ELF-1 (cell line): ENCODE results near the gene MINDY3.
"Not testable (repeated sequence)": the region's sequence is repeated elsewhere in the genome, so short reads cannot be mapped to it uniquely, and the experiment has no call there.

Source experiments
- DNase-seq: peaks from one replicate; pipeline ENCODE4 v3.0.0-alpha.2; 2016; ENCODE audit warnings: low read depth, low spot score

Gene MINDY3

GRCh38 chr10:15859906-15860691 is at the start of gene MINDY3:
Gene MINDY3, minus strand, starts transcription at chr10:15860507. Its CDS starts 208 bp downstream, at chr10:15860299.
- DNase-seq, result peak; percentile 88

GRCh38 chr10:15901889-15902288 is 41.6 kb upstream of the MINDY3 start:
- DNase-seq, result no peak

GRCh38 chr10:15898046-15898445 is 37.7 kb upstream of the MINDY3 start:
- DNase-seq, result no peak

GRCh38 chr10:15897287-15897686 is 37.0 kb upstream of the MINDY3 start:
- no peak for DNase-seq

- no peak for DNase-seq
Measured at GRCh38 chr10:15896654-15897053, 36.3 kb upstream of the MINDY3 start.

- no peak for DNase-seq
Measured at GRCh38 chr10:15884447-15884846, 24.1 kb upstream of the MINDY3 start.

- no peak for DNase-seq
Measured at GRCh38 chr10:15881542-15881941, 21.2 kb upstream of the MINDY3 start.

GRCh38 chr10:15879663-15880062 is 19.4 kb upstream of the MINDY3 start:
- DNase-seq, result no peak

- no peak for DNase-seq
Measured at GRCh38 chr10:15879058-15879457, 18.8 kb upstream of the MINDY3 start.

GRCh38 chr10:15877836-15878576 is 17.7 kb upstream of the MINDY3 start:
- peak; percentile 71 for DNase-seq

GRCh38 chr10:15876274-15876673 is 16.0 kb upstream of the MINDY3 start:
- DNase-seq, result not testable (repeated sequence)

- not testable (repeated sequence) for DNase-seq
Measured at GRCh38 chr10:15872645-15873044, 12.3 kb upstream of the MINDY3 start.

- no peak for DNase-seq
Measured at GRCh38 chr10:15871823-15872222, 11.5 kb upstream of the MINDY3 start.

GRCh38 chr10:15869935-15870334 is 9.6 kb upstream of the MINDY3 start:
- no peak for DNase-seq

- DNase-seq, result peak; percentile 35
Measured at GRCh38 chr10:15868006-15868405, 7.7 kb upstream of the MINDY3 start.

- no peak for DNase-seq
Measured at GRCh38 chr10:15865304-15865703, 5.0 kb upstream of the MINDY3 start.

- DNase-seq, result no peak
Measured at GRCh38 chr10:15864419-15864818, 4.1 kb upstream of the MINDY3 start.

GRCh38 chr10:15863733-15864132 is 3.4 kb upstream of the MINDY3 start:
- no peak for DNase-seq

GRCh38 chr10:15863323-15863722 is 3.0 kb upstream of the MINDY3 start:
- no peak for DNase-seq

- no peak for DNase-seq
Measured at GRCh38 chr10:15860692-15861201, 440 bp upstream of the MINDY3 start.

GRCh38 chr10:15859509-15859905 is 800 bp downstream of the MINDY3 start:
- no peak for DNase-seq

GRCh38 chr10:15858861-15859281 is 1.4 kb downstream of the MINDY3 start:
- no peak for DNase-seq

- no peak for DNase-seq
Measured at GRCh38 chr10:15857107-15857575, 3.2 kb downstream of the MINDY3 start.
